Left lobe of liver (tissue), 2 donors: ENCODE results near the gene CCDC181. TPM values are rescaled to one million over a fixed set of nuclear protein-coding genes. Genes with fewer than 3 reads are reported as not detected.
"Not testable (repeated sequence)": the region's sequence is repeated elsewhere in the genome, so short reads cannot be mapped to it uniquely, and the experiment has no call there.

Experiments
- ATAC-seq: fragments of 200-7000 bp; cut with Tn5 transposase; one replicate; pipeline ENCODE4 v1.9.1; 2020; ENCODE audit warnings: mild to moderate bottlenecking, moderate library complexity
- DNase-seq: peaks from one replicate; pipeline ENCODE4 v3.0.0-alpha.2; 2020; ENCODE audit warnings: low spot score
- total RNA-seq: library from RNA; stranded (reverse); gene quantifications from one replicate; pipeline ENCODE4 v1.2.1, GENCODE V29; 2021
- donor health status: DM: no; HTN: no; CAD: no; lungs with moderate emphysema.
- donor health status: DM: no; HTN: yes; CAD: no.

Gene CCDC181
- total RNA-seq, 1 donor from 2014 or later = not detected

GRCh38 chr1:169408340-169408739 lies 18.9 kb downstream of the CCDC181 start:
- not testable (repeated sequence) for DNase-seq, ATAC-seq

DNA sequence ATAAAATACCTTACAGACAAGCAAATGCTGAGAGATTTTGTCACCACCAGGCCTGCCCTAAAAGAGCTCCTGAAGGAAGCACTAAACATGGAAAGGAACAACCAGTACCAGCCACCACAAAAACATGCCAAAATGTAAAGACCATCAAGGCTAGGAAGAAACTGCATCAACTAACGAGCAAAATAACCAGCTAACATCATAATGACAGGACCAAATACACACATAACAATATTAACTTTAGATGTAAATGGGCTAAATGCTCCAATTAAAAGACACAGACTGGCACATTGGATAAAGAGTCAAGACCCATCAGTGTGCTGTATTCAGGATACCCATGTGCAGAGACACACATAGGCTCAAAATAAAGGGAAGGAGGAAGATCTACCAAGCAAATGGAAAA lies 24.7 kb downstream of the CCDC181 start:
- not testable (repeated sequence) for DNase-seq

GRCh38 chr1:169395955-169396354 lies 31.3 kb downstream of the CCDC181 start:
- no peak for ATAC-seq

More for the DNA sequence above, 24.7 kb downstream of the CCDC181 start:
- ATAC-seq = not testable (repeated sequence)

DNA sequence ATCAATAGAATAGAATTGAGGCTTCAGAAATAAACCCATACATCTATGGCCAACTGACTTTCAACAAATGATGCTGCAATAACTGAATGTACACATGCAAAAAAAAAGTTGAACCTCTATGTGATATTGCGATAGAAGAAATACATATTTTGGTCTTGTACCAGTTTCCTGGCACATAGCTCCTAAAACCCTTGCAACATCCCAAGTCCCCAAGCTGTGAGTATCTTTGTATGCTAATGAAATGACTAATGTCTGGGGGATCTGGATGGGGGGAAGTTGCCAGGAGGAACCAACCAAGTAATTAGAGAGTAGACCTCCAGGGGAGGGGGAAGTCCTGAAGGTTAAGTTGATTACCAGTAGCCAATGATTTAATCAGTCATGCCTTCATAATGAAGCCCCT lies 34.9 kb downstream of the CCDC181 start:
- ATAC-seq (no peak), DNase-seq (no peak)

More at GRCh38 chr1:169395955-169396354, 31.3 kb downstream of the CCDC181 start:
- DNase-seq = no peak

DNA sequence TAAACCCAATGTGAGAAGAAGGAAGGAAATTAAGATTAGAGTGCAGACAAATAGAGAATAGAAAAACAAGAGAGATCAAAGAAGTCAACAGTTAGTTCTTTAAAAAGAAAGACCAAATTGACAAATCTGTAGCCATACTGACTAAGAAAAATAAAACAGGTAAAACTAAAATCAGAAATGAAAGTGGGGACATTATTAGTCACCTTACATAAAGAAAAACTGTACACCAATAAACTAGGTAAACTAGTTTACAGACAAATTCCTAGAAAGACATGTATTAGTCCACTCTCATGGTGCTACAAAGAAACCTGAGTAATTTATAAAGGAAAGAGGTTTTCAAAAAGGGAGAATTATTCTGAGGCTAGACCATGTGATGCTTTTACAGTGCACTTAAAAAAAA lies 37.0 kb downstream of the CCDC181 start:
- no peak for ATAC-seq
- no peak for DNase-seq

GRCh38 chr1:169387399-169387798 lies 39.9 kb downstream of the CCDC181 start:
- DNase-seq (no peak), ATAC-seq (no peak)

DNA sequence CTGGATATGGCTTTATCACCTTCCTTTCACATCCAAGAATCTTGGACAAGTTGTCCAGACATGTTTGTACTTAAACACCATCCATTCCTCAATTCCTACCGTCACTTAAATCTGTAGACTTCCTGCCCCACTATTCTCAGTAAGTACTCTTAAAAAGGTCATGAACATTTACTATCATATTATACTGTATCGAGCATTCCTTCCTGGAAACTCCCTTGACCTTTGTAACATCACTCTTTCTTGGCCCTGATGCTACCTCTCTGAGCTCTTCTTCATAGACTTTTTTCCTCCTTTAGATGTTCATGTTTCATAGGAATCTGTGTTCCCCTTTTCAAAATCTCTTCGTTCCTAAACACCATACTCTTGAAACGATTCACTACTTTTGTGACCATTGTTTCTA lies 43.8 kb downstream of the CCDC181 start:
- ATAC-seq = no peak
- no peak for DNase-seq

GRCh38 chr1:169381162-169381561 lies 46.1 kb downstream of the CCDC181 start:
- peak; percentile 34 for ATAC-seq
- DNase-seq = no peak

- DNase-seq = no peak
- no peak for ATAC-seq
These were observed 55.9 kb downstream of the CCDC181 start for GRCh38 chr1:169371404-169371803.

GRCh38 chr1:169368406-169368769 lies 58.9 kb downstream of the CCDC181 start:
- no peak for DNase-seq
- peak; percentile 12 for ATAC-seq

DNA sequence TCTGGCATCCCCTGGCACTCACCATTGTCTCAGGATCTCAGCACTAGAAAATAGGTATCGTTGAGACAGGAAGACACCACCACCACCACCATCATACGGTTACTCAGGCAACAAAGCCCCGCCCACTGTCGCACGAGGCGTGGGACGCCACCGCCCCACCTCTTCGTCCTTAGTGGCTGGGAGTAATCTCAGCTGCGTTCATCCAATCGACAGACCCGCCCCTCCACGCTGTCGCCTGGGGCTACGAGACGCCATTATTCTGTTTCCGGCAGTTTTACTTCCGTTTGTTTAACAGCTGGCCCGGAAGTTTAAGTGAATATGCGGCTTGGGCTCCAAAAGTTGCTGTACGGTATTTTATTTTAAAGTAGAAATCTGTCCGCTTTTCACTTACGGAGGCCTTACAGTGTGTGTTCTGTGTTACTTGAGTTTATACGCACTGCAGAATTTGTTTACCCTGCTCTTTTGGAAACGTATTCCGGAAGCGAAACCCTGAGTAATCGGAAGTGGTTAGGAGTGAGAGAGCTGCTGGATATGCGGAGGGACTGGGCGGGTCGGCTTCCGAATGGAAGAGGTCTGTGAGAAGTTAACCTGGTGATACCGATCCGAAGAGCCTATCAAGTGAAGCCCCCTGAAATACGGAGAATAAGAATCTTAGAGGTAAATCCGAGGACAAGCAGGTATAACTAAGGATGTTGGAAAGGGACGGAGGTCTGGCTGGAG lies 59.4 kb downstream of the CCDC181 start, which contains the start of the genes BLZF1 and NME7:
TSS of gene BLZF1 (plus strand) at position 510 of the 720 bp plus-strand sequence. CDS start 1,328 bp downstream, outside the sequence.
TSS of gene NME7 (minus strand) at position 112 of the 720 bp plus-strand sequence. CDS start at position 25, 87 bp downstream.
- ATAC-seq (peak; percentile 99), DNase-seq (peak; percentile 96)

DNA sequence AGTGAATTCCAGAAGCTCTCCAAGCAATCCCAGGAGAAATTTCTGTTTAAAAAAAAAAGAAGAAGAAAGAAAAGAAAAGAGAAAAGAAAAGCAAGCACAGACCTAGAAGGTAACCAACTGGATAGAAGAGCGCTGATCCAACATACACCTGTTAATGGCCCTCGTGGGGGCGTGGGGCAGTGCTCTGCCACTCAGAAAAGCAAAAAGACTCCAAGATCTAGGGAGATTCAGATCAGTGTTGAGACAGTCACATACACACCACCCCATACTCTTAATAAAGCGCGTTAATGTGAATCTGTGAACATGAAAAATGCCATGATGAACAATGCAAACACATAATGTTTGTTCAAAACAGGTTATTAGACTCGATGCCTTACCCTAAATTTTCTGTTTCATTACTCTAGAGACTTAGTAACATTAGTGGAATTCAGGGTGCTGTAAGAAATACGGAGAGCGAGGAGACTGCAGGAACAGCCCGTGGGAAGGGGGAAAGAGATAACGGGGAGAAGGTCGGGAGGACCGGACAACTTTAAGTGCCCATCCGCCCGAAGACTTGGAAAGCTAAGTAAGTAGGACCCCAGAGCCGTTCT lies 60.1 kb downstream of the CCDC181 start:
- ATAC-seq (no peak), DNase-seq (no peak)

GRCh38 chr1:169364948-169365347 lies 62.3 kb downstream of the CCDC181 start:
- DNase-seq (no peak), ATAC-seq (no peak)

- DNase-seq = no peak
These were observed 64.1 kb downstream of the CCDC181 start for GRCh38 chr1:169363046-169363730.

DNA sequence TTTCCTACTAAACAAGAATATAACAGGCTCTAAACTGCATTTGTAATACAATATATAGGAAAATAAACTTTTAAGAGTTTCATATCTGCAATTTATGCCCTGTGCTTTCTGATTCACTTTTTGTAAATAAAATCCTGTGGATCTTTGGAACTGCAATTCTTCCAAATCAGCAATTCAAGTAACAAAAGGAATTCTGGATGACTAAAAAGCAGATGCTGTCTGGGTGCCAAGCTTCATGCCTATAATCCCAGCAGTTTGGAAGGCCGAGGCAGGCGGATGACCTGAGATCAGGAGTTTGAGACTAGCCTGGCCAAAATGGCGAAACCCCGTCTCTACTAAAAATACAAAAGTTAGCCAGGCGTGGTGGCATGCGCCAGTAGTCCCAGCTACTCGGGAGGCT lies 66.0 kb downstream of the CCDC181 start:
- DNase-seq = no peak
- no peak for ATAC-seq

More at GRCh38 chr1:169363046-169363730, 64.1 kb downstream of the CCDC181 start:
- ATAC-seq = no peak

DNA sequence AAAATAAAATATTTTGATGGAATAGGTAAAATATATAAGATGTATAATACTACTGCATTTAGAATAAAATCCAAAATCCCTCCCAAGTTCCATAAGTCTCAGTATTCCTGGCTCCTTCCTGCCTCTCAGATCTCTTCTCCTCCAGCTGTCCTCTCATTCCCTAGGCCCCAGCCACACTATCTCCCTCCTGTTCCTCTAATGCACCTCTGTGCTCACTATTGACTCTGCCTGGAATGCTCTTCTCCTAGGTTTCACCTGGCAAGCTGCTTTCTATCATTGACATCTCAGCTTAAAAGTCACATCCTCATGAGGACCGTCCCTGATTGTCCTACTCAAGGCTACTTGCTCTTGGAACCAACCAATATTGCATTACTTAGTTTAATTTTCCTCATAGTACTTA lies 66.9 kb downstream of the CCDC181 start:
- ATAC-seq = no peak

GRCh38 chr1:169348383-169349036 lies 78.8 kb downstream of the CCDC181 start:
- ATAC-seq (peak; percentile 83), DNase-seq (no peak)

More for the DNA sequence above, 66.9 kb downstream of the CCDC181 start:
- DNase-seq = no peak

DNA sequence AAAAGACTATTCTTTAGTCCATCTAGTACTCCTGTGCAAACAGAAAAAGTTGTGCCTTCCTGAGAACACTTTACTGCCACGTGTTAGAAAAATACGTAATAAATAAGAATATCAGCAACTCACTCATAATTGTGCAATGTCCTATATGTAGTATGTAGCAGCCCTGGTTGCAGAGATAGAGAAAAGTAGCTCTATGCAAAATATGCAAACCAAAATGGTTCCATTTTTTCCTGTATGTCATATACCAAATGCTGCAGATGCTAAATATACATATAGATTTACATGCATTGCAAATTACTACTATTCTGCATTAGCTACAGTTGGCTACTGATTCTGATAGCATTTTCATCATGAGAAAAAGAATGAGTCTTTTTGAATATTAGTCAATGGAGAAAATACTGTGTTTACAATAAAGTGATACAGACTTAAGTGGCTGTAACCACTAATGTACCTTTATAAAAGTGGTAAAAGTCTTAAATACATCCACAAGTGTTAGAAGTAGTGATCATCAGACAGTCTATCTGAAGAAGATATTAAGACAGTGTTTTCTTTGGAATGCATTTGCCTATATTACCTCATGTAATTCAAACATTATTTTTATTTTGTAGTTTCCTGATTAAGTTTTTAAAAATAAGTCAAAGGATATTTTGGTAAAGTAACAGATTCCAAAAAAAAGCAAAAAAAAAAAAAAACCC lies 79.4 kb downstream of the CCDC181 start:
- no peak for DNase-seq
- no peak for ATAC-seq

GRCh38 chr1:169346036-169346589 lies 81.2 kb downstream of the CCDC181 start:
- no peak for DNase-seq
- no peak for ATAC-seq

- DNase-seq (no peak), ATAC-seq (no peak)
These were observed 81.8 kb downstream of the CCDC181 start for GRCh38 chr1:169345511-169345910.
